GM19324 (cell line): Measurements from ENCODE around the gene ANKS1B.
"Not testable (repeated sequence)": the region's sequence is repeated elsewhere in the genome, so short reads cannot be mapped to it uniquely, and the experiment has no call there.

Experiments
- ATAC-seq: cut with Tn5 transposase; IDR thresholded peaks from one replicate; pipeline ENCODE4 v1.9.1; 2021; ENCODE audit warnings: mild to moderate bottlenecking, moderate library complexity; ENCODE audit not compliant: unreplicated experiment, low FRiP score

ANKS1B gene

GRCh38 chr12:98868538-98868937 is 1116.2 kb downstream of the ANKS1B start:
- ATAC-seq = no peak

GRCh38 chr12:98868076-98868475 is 1116.7 kb downstream of the ANKS1B start:
- ATAC-seq = no peak

- ATAC-seq = no peak
These were observed 1120.4 kb downstream of the ANKS1B start for GRCh38 chr12:98864363-98864762.

- no peak for ATAC-seq
These were observed 1121.6 kb downstream of the ANKS1B start for GRCh38 chr12:98863167-98863566.

GRCh38 chr12:98861251-98861650 is 1123.5 kb downstream of the ANKS1B start:
- no peak for ATAC-seq

GRCh38 chr12:98856897-98857540 is 1127.7 kb downstream of the ANKS1B start:
- no peak for ATAC-seq

GRCh38 chr12:98852181-98852580 is 1132.6 kb downstream of the ANKS1B start:
- no peak for ATAC-seq

GRCh38 chr12:98847242-98847641 is 1137.5 kb downstream of the ANKS1B start:
- ATAC-seq = no peak

GRCh38 chr12:98845957-98846356 is 1138.8 kb downstream of the ANKS1B start:
- no peak for ATAC-seq

GRCh38 chr12:98840325-98840724 is 1144.4 kb downstream of the ANKS1B start:
- no peak for ATAC-seq

GRCh38 chr12:98838231-98838647 is 1146.5 kb downstream of the ANKS1B start:
- no peak for ATAC-seq

GRCh38 chr12:98837134-98837752 is 1147.5 kb downstream of the ANKS1B start:
- not testable (repeated sequence) for ATAC-seq

- ATAC-seq = no peak
These were observed 1154.1 kb downstream of the ANKS1B start for GRCh38 chr12:98830657-98831056.

- ATAC-seq = no peak
These were observed 1155.7 kb downstream of the ANKS1B start for GRCh38 chr12:98828802-98829600.

GRCh38 chr12:98823012-98823411 is 1161.7 kb downstream of the ANKS1B start:
- no peak for ATAC-seq

- no peak for ATAC-seq
These were observed 1162.9 kb downstream of the ANKS1B start for GRCh38 chr12:98821866-98822265.

- no peak for ATAC-seq
These were observed 1163.5 kb downstream of the ANKS1B start for GRCh38 chr12:98821232-98821631.

GRCh38 chr12:98819821-98820404 is 1164.8 kb downstream of the ANKS1B start:
- ATAC-seq = no peak

GRCh38 chr12:98819071-98819470 is 1165.7 kb downstream of the ANKS1B start:
- no peak for ATAC-seq

GRCh38 chr12:98818239-98818638 is 1166.5 kb downstream of the ANKS1B start:
- ATAC-seq = no peak

GRCh38 chr12:98817742-98818141 is 1167.0 kb downstream of the ANKS1B start:
- no peak for ATAC-seq
